Karpas-422 (cell line): ENCODE measurements around the gene PNRC2. TPM values are rescaled to one million over a fixed set of nuclear protein-coding genes. Genes with fewer than 3 reads are reported as not detected.

Experiments
- DNase-seq: peaks from one replicate; pipeline ENCODE4 v3.0.0-alpha.2; 2015
- H2AFZ ChIP-seq: fragments of 200-600 bp; sonication (generic); 2 replicates; pipeline ENCODE4 v1.6.1; 2014; ENCODE audit warnings: antibody characterized with exemption, low read length, mixed read lengths
- H3K27ac ChIP-seq: fragments of 200-600 bp; sonication (generic); 2 replicates; pipeline ENCODE4 v1.5.1; 2014; ENCODE audit warnings: mild to moderate bottlenecking, low read length, moderate library complexity
- H3K27me3 ChIP-seq: fragments of 200-600 bp; sonication (generic); 2 replicates; pipeline ENCODE4 v1.6.1; 2014; ENCODE audit warnings: low read length, mixed read lengths
- H3K36me3 ChIP-seq: fragments of 200-600 bp; sonication (generic); 2 replicates; pipeline ENCODE4 v1.6.1; 2014; ENCODE audit warnings: low read length, mixed read lengths; ENCODE audit not compliant: insufficient read depth
- H3K4me1 ChIP-seq: fragments of 200-600 bp; sonication (generic); 2 replicates; pipeline ENCODE4 v1.6.1; 2014; ENCODE audit warnings: mild to moderate bottlenecking, low read length, mixed read lengths
- H3K4me2 ChIP-seq: fragments of 200-600 bp; sonication (generic); 2 replicates; pipeline ENCODE4 v1.6.1; 2014; ENCODE audit warnings: low read length, low read depth, mild to moderate bottlenecking; ENCODE audit not compliant: poor library complexity, severe bottlenecking
- H3K4me3 ChIP-seq: fragments of 200-600 bp; sonication (generic); 2 replicates; pipeline ENCODE4 v1.5.1; 2014; ENCODE audit warnings: mild to moderate bottlenecking, antibody characterized with exemption, low read length, mixed read lengths
- H3K79me2 ChIP-seq: fragments of 200-600 bp; sonication (generic); 2 replicates; pipeline ENCODE4 v1.6.1; 2014; ENCODE audit warnings: mild to moderate bottlenecking, low read length, mixed read lengths
- H3K9ac ChIP-seq: fragments of 200-600 bp; sonication (generic); 2 replicates; pipeline ENCODE4 v1.6.0; 2014; ENCODE audit warnings: low read length
- H3K9me2 ChIP-seq: fragments of 200-600 bp; sonication (generic), shearing (Covaris generic); replicated peaks from 2 replicates; pipeline ENCODE4 v1.6.0; 2014; ENCODE audit warnings: mild to moderate bottlenecking, low read length, moderate library complexity; ENCODE audit not compliant: insufficient read depth
- H3K9me3 ChIP-seq: fragments of 300-700, 200-600 bp; sonication (generic); 2 replicates; pipeline ENCODE4 v1.6.1; 2014; ENCODE audit warnings: low read length, mixed read lengths
- H4K20me1 ChIP-seq: fragments of 200-600 bp; sonication (generic); 2 replicates; pipeline ENCODE4 v1.6.1; 2014; ENCODE audit warnings: mild to moderate bottlenecking, antibody characterized with exemption, low read length, low read depth; ENCODE audit not compliant: insufficient read depth
- total RNA-seq: library from RNA; depleted of rRNA; stranded (reverse); fragments of >200 nt; shearing (Covaris generic); gene quantifications from 2 replicates; pipeline ENCODE4 v1.2.3, GENCODE V29; 2014; ENCODE audit warnings: low replicate concordance

Gene PNRC2
- total RNA-seq, 1 experiment from 2014 or later: 140 TPM

DNA sequence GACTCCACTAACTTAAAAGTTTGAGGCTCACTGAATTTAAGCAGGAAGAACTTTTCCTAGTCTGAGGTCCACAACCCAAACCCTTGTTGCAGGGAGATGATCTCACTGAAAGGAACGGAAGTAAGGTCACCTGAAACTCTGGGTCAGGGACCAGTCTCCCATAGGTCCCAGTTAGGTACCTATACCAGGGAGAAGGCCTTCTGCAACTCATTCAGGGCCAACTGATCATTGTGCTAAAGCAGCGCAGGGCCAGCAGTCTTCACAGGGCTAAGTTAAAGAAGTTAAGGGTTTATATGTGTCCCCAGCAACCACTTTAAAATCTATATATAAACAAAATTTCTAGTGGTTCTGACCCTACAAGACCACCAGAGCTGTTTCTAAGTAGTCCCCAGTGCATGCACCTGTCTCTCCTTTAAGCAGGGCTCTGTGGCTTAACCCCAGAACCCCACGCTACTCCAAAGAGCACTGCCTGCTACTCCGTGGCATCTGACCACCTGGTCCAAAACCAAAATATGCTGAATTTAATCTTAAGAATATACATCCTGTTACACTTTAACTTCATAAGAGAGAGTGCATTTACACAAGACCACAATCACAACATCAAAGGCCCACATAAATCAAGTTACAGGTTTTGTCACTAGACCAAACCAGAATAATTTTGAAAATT is 17.7 kb downstream of the PNRC2 start:
- Histone ChIP-seq H3K4me1 (peaks cover 57% of the 10 kb centered on the region), H3K36me3 (peaks cover 66% of the 10 kb centered on the region), H3K27ac (peak overlapping the region; percentile 93), H4K20me1 (peaks cover 60% of the 10 kb centered on the region), H3K4me3 (peak overlapping the region; percentile 98), H3K9me3 (no peaks in the 10 kb centered on the region), H3K4me2 (peak overlapping the region; percentile 97), H3K79me2 (peaks cover 78% of the 10 kb centered on the region), H2AFZ (no peak overlapping the region), H3K9ac (peak overlapping the region; percentile 100; the same call in 1 of the 2 replicates), H3K27me3 (no peaks in the 10 kb centered on the region), H3K9me2 (no peaks in the 10 kb centered on the region)
- DNase-seq: no peak

DNA sequence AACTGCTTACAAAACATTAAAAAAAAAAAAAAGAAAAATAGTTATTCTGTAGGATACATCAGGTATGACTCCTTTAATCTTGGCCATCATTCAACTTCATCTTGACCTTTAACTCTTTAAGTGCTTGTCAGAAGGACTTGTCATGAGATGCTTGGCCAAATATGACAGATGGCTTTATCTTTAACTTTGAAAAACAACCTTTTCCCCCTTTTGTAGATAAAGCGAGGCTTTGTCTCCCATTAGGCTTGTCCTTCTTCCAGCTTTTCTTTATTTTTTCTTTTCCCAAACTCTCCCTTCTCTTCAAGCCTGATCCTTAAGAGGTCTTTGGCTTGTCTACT is 18.2 kb downstream of the PNRC2 start:
- no peaks in the 10 kb centered on the region for H3K9me3 ChIP-seq
- DNase-seq: no peak
- no peaks in the 10 kb centered on the region for H3K9me2 ChIP-seq
- H3K27me3 ChIP-seq: no peaks in the 10 kb centered on the region
- H3K36me3 ChIP-seq: peaks cover 65% of the 10 kb centered on the region
- H3K4me3 ChIP-seq: peak overlapping the region; percentile 98
- peaks cover 60% of the 10 kb centered on the region for H4K20me1 ChIP-seq
- H3K9ac ChIP-seq: peak overlapping the region; percentile 100
- peaks cover 78% of the 10 kb centered on the region for H3K79me2 ChIP-seq
- H3K4me2 ChIP-seq: peak overlapping the region; percentile 97
- peaks cover 57% of the 10 kb centered on the region for H3K4me1 ChIP-seq
- H2AFZ ChIP-seq: no peak overlapping the region
- H3K27ac ChIP-seq: peak overlapping the region; percentile 93

DNA sequence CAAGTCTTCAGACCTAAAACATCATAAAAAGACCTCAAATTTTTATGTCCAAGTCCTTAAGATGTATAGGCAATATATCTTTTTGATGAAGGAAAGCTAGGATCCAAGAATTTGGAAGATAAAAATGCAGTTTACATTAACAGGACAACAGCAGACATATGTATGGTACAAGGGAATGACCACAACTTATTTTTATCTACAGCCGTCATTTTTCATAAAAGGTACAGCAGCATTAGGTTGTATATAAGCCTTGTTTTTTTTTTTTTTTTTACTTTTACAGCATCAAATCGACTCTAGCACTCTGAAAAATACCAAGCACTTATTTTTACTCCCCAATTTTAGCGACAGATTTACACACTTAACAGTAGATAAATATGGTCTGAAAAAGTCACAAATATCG is 19.2 kb downstream of the PNRC2 start:
- H3K4me3 ChIP-seq: peak overlapping the region; percentile 98
- peak overlapping the region; percentile 100 for H3K9ac ChIP-seq
- H4K20me1 ChIP-seq: peaks cover 51% of the 10 kb centered on the region
- H2AFZ ChIP-seq: no peak overlapping the region
- H3K27me3 ChIP-seq: no peaks in the 10 kb centered on the region
- H3K79me2 ChIP-seq: peaks cover 68% of the 10 kb centered on the region
- DNase-seq: no peak
- H3K9me3 ChIP-seq: no peaks in the 10 kb centered on the region
- H3K4me1 ChIP-seq: peaks cover 57% of the 10 kb centered on the region
- peak overlapping the region; percentile 93 for H3K27ac ChIP-seq
- H3K36me3 ChIP-seq: peaks cover 55% of the 10 kb centered on the region
- peak overlapping the region; percentile 97 for H3K4me2 ChIP-seq
- H3K9me2 ChIP-seq: no peaks in the 10 kb centered on the region

DNA sequence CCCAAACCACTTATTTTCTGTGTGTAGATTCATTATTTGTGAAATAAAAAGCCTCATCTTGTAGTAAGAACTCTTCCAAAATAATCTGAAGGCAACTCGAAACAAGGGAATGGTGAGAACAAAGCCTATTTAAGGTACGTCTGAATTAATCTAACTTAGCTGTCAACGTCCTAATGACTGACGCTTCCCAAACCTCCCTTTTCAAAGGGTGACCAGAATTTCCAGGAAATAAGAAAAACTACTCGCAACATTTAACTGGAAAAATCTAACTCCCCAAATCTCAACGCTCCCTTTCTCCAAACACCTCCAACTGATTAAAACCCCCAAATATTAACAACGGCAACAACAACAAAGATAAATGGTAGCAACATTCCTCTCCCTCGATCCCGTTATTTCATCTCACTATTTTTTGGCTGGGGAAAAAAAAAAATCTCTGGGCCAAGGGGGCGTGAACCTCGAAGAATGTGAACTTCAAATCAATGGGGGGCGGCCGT is 19.8 kb downstream of the PNRC2 start:
- Histone ChIP-seq H3K4me1 (peaks cover 53% of the 10 kb centered on the region), H3K36me3 (peaks cover 51% of the 10 kb centered on the region), H3K9ac (peak overlapping the region; percentile 100), H2AFZ (no peak overlapping the region), H4K20me1 (peaks cover 46% of the 10 kb centered on the region), H3K9me3 (no peaks in the 10 kb centered on the region), H3K79me2 (peaks cover 62% of the 10 kb centered on the region), H3K27me3 (no peaks in the 10 kb centered on the region), H3K4me2 (peak overlapping the region; percentile 97), H3K9me2 (no peaks in the 10 kb centered on the region), H3K27ac (peak overlapping the region; percentile 93), H3K4me3 (peak overlapping the region; percentile 98)
- no peak for DNase-seq

DNA sequence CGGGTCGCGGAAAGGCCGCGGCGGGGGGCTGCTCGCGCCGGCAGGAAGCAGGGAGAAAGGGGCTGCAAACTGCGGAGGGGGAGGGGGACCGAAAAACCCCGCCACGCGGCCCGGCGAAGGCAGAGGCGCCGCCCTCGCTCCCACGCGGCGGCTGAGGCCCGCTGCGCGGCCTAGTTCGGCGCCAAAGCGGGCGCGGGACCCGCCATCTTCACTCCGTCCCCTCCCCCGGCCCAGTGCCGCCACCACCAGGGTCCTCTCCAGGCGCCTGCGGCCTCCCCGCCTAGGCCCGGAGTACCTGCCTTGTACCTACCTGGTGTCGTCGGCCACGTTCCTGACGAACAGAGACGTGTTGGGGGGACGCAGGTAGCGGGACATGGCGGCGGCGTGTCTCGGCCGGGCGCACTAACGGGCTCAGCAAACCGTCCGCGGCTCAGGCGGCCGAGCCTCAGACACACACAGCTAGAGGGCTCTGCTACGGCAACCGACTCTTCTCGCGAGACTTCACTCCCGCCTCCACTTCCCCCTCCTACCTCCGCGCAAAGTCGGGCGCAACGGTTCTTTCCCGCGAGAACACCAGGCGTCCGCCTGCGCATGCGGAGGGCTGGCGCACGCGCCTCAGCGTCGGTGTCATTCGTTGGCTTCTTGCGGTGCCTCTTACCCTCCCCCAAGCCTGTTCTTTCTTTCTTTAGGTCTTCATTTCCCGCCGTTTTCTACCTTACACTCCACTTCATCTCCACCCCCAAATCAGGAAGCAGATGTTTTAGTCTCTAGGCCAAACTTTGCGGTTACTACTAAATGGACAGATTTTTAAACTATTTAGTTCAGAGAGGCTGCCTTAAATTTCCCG is 20.5 kb downstream of the PNRC2 start, which contains the start of gene SRSF10:
TSS of gene SRSF10 (minus strand) at position 447 of the 847 bp plus-strand sequence. CDS start at position 375, 72 bp downstream.
- Histone ChIP-seq H3K9me3 (no peaks in the 10 kb centered on the region), H3K27ac (peak within 1 kb of the TSS; percentile 93), H3K9ac (peak within 1 kb of the TSS; percentile 100), H3K36me3 (peaks cover 45% of the 10 kb centered on the region), H3K9me2 (no peaks in the 10 kb centered on the region), H3K27me3 (no peaks in the 10 kb centered on the region), H2AFZ (peak within 1 kb of the TSS; percentile 77), H3K4me1 (peaks cover 46% of the 10 kb centered on the region), H4K20me1 (peaks cover 40% of the 10 kb centered on the region), H3K4me3 (peak within 1 kb of the TSS; percentile 98), H3K4me2 (peak within 1 kb of the TSS; percentile 97), H3K79me2 (peaks cover 55% of the 10 kb centered on the region)
- peak; percentile 100 for DNase-seq

DNA sequence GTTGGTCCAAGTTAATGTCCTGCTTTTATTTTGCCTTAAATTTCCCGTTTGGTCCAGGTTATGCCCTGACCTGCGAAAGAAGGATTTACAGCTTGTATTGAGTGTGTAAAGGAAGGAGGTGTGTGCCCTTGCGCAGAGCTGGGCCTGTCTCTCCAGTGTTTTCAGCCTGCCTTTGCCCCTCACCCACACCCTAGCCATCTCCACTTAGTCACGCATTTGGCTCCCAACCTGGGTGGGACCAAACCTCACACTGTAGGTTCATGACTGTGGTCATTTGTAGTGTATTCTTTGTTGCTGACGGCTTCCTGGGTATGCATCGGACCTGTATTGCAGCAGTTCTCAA is 21.1 kb downstream of the PNRC2 start:
- H3K9me2 ChIP-seq: no peaks in the 10 kb centered on the region
- H3K79me2 ChIP-seq: peaks cover 49% of the 10 kb centered on the region
- H3K9me3 ChIP-seq: no peaks in the 10 kb centered on the region
- peak overlapping the region; percentile 97 for H3K4me2 ChIP-seq
- peaks cover 37% of the 10 kb centered on the region for H4K20me1 ChIP-seq
- H3K36me3 ChIP-seq: peaks cover 39% of the 10 kb centered on the region
- H3K4me1 ChIP-seq: peaks cover 41% of the 10 kb centered on the region
- peak overlapping the region; percentile 77 for H2AFZ ChIP-seq
- H3K9ac ChIP-seq: peak overlapping the region; percentile 100
- peak overlapping the region; percentile 87 for H3K27ac ChIP-seq
- peak overlapping the region; percentile 98 for H3K4me3 ChIP-seq
- no peaks in the 10 kb centered on the region for H3K27me3 ChIP-seq
- DNase-seq: no peak

DNA sequence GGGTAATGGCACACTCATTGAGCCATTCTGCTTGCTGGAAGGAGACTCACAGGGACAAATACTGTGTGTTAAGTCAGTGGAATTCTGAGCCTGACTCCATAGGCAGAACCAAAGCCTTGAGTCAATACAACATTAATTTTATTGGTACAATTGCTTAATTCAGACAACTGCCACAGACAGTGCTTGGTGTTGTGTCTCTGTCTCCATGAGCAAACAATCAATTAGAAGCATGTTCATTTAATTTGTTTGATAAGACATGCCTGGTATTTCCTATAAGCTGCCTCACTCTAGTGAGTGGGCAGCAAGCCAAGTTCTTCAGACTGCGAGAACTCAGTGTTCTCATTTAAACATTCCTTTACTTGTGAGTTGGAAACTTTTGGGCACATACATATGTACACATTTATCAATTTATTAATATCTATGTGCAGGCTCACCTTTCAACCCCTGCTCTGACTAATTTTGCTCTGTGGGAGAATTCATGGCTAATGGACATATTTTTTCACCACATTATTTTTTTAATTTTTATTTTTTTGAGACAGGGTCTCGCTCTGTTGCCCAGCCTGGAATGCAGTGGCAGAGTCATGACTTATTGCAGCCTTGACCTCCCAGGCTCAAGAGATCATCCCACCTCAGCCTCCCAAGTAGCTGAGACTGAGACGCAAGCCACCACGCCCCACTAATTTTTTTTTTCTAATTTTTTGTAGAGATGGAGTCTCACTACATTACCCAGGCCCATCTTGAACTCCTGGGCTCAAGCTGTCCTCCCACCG is 25.0 kb downstream of the PNRC2 start:
- H3K27ac ChIP-seq: no peak overlapping the region
- H3K27me3 ChIP-seq: no peaks in the 10 kb centered on the region
- DNase-seq: no peak
- peaks cover 10% of the 10 kb centered on the region for H3K79me2 ChIP-seq
- no peak overlapping the region for H2AFZ ChIP-seq
- no peaks in the 10 kb centered on the region for H3K9me2 ChIP-seq
- H3K9ac ChIP-seq: no peak overlapping the region
- H4K20me1 ChIP-seq: 0 out of 2 replicates have a peak, but pooled peaks cover under 1% of the 10 kb centered on the region
- peaks cover 7% of the 10 kb centered on the region for H3K4me1 ChIP-seq
- no peak overlapping the region for H3K4me2 ChIP-seq
- no peaks in the 10 kb centered on the region for H3K9me3 ChIP-seq
- H3K4me3 ChIP-seq: no peak overlapping the region
- H3K36me3 ChIP-seq: peaks cover under 1% of the 10 kb centered on the region; the same call in 1 of the 2 replicates
